MM.1S (cell line): ENCODE results near the gene THOC2.

Experiments used
- EZH2 ChIP-seq: fragments of 300-600 bp; sonication (generic); optimal IDR thresholded peaks from 2 replicates; pipeline ENCODE3; 2017; ENCODE audit warnings: low read depth, mild to moderate bottlenecking, antibody characterized with exemption, low read length, mixed read lengths
- TF ChIP-seq, protein P1 (sequence below): fragments of 300-600 bp; sonication (generic); IDR thresholded peaks from 2 replicates; pipeline ENCODE4 v1.5.1; 2016; ENCODE audit warnings: antibody characterized with exemption, low read length, mixed read lengths

DNA sequence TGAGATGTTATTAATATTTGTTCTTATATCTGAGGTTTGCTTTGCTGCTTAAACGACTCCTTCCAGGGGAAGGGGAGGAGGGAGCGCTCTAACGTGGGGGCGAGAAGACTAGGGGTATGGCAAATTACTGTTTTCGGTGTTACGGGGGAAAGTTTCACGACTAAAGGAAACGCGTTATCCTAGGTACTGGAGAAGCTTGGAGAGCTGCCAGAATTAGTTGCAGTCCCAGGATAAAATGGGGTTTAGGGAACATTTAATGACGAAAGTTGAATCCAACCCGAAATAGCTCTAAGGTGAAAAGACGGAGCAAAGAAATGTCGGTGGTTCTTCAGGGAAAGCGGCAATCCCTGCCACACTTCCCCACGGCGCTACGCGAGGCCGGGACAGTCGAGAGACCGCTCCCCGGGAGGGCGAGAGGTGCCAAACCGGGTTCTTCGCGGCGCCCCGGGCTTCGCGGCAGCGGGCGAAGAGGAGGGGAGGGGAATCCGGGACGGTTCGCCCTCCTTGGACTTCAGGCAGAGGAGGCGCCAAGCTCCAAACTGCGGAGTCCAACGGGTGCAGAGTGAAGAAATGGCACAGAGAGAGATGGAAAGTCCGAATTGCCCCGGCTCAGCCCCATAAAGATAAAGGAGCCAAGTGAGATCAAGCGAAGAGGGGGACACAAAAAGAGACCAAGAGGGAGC lies 724 bp downstream of the THOC2 start:
- TF ChIP-seq, protein P1, sequence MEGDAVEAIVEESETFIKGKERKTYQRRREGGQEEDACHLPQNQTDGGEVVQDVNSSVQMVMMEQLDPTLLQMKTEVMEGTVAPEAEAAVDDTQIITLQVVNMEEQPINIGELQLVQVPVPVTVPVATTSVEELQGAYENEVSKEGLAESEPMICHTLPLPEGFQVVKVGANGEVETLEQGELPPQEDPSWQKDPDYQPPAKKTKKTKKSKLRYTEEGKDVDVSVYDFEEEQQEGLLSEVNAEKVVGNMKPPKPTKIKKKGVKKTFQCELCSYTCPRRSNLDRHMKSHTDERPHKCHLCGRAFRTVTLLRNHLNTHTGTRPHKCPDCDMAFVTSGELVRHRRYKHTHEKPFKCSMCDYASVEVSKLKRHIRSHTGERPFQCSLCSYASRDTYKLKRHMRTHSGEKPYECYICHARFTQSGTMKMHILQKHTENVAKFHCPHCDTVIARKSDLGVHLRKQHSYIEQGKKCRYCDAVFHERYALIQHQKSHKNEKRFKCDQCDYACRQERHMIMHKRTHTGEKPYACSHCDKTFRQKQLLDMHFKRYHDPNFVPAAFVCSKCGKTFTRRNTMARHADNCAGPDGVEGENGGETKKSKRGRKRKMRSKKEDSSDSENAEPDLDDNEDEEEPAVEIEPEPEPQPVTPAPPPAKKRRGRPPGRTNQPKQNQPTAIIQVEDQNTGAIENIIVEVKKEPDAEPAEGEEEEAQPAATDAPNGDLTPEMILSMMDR: no peak
- no peak for TF ChIP-seq EZH2
